ENCODE results near the gene MRTFB.

GRCh38 chr16:14037960-14038359 lies 33.2 kb upstream of the MRTFB start:
- no peak for TF ChIP-seq CTCF (IDR thresholded peaks at IDR 0.05 in 4 of 5, conservative IDR thresholded peaks at IDR 0.05 in 1 of 5)
- TF ChIP-seq POLR2A (IDR thresholded peaks at IDR 0.05): no peak

Data from gastrocnemius medialis (tissue), 4 donors.